Stimulated activated CD8-positive, alpha-beta memory T cell treated with anti-CD3 and anti-CD28 coated beads, Interleukin-7, amount 100 ng/mL, for 24 hours (primary cell): ENCODE data around the gene ZDHHC11.
"Not testable (repeated sequence)": the region's sequence is repeated elsewhere in the genome, so short reads cannot be mapped to it uniquely, and the experiment has no call there.

Experiments
- DNase-seq: peaks from one replicate; pipeline ENCODE4 v3.0.0-alpha.2; 2020; ENCODE audit warnings: low read depth

Gene ZDHHC11

GRCh38 chr5:811384-811783, 39.4 kb downstream of the ZDHHC11 start:
- not testable (repeated sequence) for DNase-seq

- not testable (repeated sequence) for DNase-seq
These were observed 42.9 kb downstream of the ZDHHC11 start for GRCh38 chr5:807719-808514.

GRCh38 chr5:801472-801871, 49.3 kb downstream of the ZDHHC11 start:
- no peak for DNase-seq

DNA sequence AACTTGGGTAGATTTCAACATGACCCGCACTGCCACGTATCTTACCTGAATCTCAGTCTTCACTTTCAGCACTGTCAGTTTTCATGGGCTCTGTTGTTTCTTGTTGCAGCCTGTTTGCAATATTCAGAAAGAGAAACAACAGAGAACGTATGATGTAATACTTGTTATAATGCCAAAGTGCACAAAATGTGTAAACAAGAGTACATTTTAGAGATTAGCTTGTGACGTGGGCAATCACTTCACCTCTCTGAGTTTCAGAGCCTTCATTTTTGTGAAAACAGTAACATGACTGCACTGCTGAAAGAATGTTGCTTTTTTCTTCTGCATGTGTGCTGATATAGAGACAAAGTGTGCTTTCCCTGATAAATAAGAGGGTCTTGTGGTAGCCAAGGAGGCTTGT, 49.7 kb downstream of the ZDHHC11 start:
- DNase-seq = not testable (repeated sequence)

DNA sequence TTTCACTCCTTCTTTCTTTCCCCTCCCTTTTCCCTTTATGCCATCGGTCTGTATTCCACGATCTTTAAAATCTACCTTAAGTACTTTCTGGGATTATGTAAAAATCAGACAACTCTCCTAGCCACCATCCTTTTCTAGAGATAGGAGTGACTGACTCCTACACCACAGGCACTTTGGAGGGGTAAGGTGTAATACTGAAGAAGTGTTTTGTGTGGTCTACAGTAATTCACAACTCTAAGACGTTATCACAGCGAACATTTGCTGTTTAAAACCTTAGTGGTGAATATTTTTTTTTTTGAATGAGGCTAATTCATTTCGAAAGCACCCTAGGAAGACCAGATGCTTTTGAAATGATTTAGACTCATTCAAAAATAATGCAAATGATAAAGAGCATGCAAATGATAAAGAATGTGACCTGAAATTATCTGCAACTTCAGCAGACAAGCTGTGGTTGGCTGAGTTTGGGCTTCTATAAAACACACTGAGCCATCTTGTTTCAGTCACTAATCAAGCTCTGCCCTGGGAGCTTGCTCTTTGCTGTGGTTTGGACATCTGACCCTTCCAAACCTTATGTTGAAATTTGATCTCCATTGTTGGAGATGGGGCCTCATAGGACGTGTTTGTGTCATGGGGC, 52.2 kb downstream of the ZDHHC11 start:
- DNase-seq = not testable (repeated sequence)

- DNase-seq = not testable (repeated sequence)
These were observed 52.8 kb downstream of the ZDHHC11 start for GRCh38 chr5:797986-798385.

DNA sequence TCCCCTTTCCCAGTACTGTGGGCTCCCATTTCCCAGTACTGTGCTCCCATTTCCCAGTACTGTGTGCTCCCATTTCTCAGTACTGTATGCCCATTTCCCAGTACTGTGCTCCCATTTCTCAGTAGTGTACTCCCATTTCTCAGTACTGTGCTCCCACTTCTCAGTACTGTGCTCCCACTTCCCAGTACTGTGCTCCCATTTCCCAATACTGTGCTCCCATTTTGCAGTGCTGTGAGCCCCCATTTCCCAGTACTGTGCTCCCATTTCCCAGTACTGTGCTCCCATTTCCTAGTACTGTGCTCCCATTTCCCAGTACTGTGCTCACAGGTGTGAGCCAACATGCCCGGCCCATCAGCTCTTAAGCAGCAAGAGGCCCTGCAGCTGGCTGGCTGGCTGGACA, 54.9 kb downstream of the ZDHHC11 start:
- not testable (repeated sequence) for DNase-seq

DNA sequence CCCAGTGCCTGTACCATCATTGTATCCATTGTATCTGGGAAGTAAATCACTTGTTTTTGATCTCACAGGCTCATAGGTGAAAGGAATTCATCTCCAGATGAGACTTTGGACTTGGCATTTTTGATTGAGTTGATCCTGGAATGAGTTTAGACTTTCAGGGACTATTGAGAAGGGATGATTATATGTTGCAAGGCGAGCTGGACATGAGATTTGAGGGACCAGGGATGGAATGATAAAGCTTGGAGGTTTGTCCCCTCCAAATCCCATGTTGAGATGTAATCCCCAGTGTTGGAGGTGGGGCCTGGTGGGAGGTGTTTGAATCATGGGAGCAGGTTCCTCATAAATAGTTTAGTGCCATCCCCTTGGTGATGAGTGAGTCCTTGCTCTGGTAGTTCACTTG, 55.8 kb downstream of the ZDHHC11 start:
- not testable (repeated sequence) for DNase-seq

DNA sequence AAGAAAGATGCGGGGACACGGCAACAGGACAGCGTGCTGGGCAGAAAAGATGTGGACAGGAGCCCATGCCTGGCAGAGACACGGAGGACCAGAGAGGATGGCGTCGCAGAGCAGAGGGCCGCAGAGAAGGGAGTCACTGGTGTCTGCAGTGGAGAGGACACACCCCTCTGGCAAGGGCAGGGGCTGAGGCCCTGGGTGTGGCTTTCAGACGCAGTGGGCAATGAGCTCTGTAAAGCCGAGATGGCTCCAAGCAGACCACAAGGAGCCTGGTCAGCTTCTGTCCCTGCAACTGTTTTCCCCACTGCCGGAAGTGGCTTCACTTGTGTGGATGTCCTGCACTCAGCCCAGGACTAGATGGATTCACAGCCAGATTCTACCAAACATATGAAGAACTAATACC, 62.1 kb downstream of the ZDHHC11 start:
- not testable (repeated sequence) for DNase-seq

- not testable (repeated sequence) for DNase-seq
These were observed 62.9 kb downstream of the ZDHHC11 start for GRCh38 chr5:787857-788233.

GRCh38 chr5:787224-787856, 63.4 kb downstream of the ZDHHC11 start:
- DNase-seq = not testable (repeated sequence)

DNA sequence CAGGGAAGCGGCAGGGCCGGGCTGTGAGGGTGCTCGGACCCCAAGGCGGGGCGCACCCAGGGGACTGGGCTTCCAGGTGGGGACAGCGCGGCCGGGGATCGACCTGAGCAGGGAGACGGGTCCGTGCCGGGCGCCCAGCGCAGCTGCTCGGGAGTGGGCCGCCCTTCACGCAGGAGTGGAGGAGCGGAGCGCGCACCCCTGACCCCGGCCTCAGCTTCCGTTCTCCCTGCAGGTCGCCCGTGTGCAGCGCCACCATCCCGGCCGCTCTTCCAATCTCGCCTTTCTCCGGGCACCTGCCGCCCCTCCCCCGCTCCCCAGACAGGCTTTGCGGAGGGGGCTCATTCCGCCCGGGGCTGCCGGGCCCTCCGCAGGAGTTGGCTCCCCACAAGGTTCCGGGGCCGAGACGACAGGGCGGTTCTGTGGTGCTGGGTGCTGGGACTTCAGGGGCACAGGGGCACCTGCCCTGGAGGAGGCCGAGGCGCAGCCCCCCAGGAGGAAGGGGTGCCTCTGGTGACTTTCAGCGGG, 65.5 kb downstream of the ZDHHC11 start:
- not testable (repeated sequence) for DNase-seq

- peak; percentile 84 for DNase-seq
These were observed 66.2 kb downstream of the ZDHHC11 start, which contains the start of gene ZDHHC11B for GRCh38 chr5:784428-785177. Gene ZDHHC11B, minus strand, starts transcription at chr5:784729. Its CDS starts 17,810 bp downstream, at chr5:766919.

DNA sequence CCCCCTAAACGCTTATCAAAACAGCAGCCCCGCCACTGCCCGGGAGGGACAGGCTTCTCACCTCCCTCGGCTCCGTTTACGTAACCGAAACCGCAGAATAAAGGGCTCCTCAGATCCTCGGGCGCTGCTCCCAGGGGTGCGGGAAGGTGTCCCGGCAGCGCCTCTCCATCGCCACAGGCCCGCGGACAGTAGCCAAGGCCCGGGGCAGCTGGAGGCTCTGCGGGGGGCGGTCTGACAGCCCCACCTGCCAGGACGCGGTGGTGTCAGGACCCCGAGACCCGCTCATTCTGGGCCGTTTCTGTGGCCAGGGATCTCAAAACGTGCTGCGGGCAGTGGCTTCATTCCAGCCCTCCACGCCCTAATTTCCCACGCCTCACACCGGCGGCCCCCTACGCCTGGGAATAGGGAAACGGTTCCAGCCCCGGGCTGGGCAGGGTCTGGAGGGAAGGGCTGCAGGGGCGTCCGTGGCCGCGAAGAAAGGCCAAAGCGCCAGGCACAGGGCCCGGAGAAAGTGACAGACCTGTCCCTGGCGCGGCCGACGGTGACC, 66.8 kb downstream of the ZDHHC11 start:
- not testable (repeated sequence) for DNase-seq

GRCh38 chr5:783049-783802, 67.6 kb downstream of the ZDHHC11 start:
- DNase-seq = not testable (repeated sequence)

DNA sequence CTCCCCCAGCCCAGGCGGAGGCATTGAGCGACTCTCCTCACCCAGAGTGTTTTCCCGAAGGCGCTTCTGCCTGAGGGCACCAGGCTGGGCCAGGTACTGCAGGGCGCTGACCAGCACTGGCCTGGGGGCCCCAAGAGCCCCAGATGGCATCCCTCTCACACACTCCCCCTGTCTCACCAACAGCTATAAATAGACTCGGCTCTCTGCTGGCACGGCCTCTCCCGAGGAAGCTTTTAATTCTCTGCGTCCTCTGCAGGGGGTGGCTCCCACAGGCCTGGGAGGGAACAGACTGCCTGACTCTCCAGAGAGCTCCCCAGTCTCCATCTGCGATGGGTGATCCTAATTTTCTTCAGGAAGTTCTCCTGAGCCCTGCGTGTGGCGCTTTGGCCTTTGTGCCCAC, 68.4 kb downstream of the ZDHHC11 start:
- not testable (repeated sequence) for DNase-seq

DNA sequence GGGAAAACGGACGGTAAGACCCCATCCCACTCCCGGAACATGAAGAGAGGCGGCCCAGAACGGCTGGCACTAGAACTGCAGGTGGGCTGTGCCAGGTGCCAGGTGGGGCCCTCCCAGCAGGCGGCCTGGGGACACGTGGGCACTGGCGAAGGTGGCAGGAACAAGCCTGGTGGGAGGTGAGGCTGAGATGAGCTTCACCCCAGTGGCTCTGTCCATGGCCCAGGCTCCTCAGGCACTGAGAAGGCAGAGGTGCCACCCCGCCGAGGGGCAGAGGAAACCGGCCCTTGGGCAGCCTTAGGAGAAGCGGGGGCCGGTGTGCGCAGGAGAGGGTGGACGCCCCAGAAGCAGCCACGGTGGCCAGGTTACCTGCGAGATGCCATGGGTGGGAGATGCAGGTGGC, 70.2 kb downstream of the ZDHHC11 start:
- DNase-seq = not testable (repeated sequence)

GRCh38 chr5:778967-779366, 71.8 kb downstream of the ZDHHC11 start:
- not testable (repeated sequence) for DNase-seq

DNA sequence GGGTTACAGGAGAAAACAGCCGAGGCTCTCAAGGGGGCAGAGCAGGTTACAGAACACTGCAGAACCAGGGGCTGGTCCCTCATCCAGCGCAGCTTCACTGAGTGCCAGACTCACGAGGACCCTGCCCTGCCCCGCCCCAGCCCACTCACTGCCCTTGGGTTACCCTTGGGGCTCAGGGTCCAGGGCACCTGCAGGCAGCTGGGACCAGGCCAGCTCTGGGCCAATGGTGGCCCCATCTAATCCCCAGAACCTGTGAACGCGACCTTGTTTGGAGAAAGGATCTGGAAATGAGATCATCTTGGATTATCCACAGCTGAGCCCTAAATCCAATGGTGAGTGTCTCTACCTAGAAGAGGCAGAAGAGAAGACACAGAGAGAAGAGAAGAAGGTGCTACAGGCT, 72.4 kb downstream of the ZDHHC11 start:
- DNase-seq = not testable (repeated sequence)

- DNase-seq = no peak
These were observed 73.0 kb downstream of the ZDHHC11 start for GRCh38 chr5:777756-778161.
